HG03460 (cell line): ENCODE data around the gene KCNA2.

Experiments
- ATAC-seq: cut with Tn5 transposase; IDR thresholded peaks from one replicate; pipeline ENCODE4 v1.9.1; 2021; ENCODE audit not compliant: unreplicated experiment

Gene KCNA2

GRCh38 chr1:110604586-110605148 lies 1.5 kb downstream of the KCNA2 start:
- ATAC-seq = no peak

GRCh38 chr1:110603058-110603457 lies 3.1 kb downstream of the KCNA2 start:
- no peak for ATAC-seq

- no peak for ATAC-seq
These were observed 3.7 kb downstream of the KCNA2 start for GRCh38 chr1:110602466-110602865.

- ATAC-seq = no peak
These were observed 4.8 kb downstream of the KCNA2 start for GRCh38 chr1:110601332-110601731.

- no peak for ATAC-seq
These were observed 5.4 kb downstream of the KCNA2 start for GRCh38 chr1:110600716-110601115.

- no peak for ATAC-seq
These were observed 8.2 kb downstream of the KCNA2 start for GRCh38 chr1:110597966-110598365.

GRCh38 chr1:110596312-110596711 lies 9.8 kb downstream of the KCNA2 start:
- ATAC-seq = no peak

GRCh38 chr1:110595353-110595710 lies 10.8 kb downstream of the KCNA2 start:
- ATAC-seq = no peak

GRCh38 chr1:110594456-110595352 lies 11.5 kb downstream of the KCNA2 start:
- no peak for ATAC-seq

GRCh38 chr1:110593902-110594301 lies 12.3 kb downstream of the KCNA2 start:
- ATAC-seq = no peak

- no peak for ATAC-seq
These were observed 14.2 kb downstream of the KCNA2 start for GRCh38 chr1:110591956-110592355.

- ATAC-seq = no peak
These were observed 17.2 kb downstream of the KCNA2 start for GRCh38 chr1:110588991-110589390.

- no peak for ATAC-seq
These were observed 17.7 kb downstream of the KCNA2 start for GRCh38 chr1:110588486-110588885.

- ATAC-seq = no peak
These were observed 18.3 kb downstream of the KCNA2 start for GRCh38 chr1:110587906-110588305.

GRCh38 chr1:110585481-110585880 lies 20.7 kb downstream of the KCNA2 start:
- no peak for ATAC-seq

GRCh38 chr1:110584045-110584444 lies 22.1 kb downstream of the KCNA2 start:
- ATAC-seq = no peak

GRCh38 chr1:110583505-110583904 lies 22.7 kb downstream of the KCNA2 start:
- ATAC-seq = no peak

GRCh38 chr1:110582378-110582777 lies 23.8 kb downstream of the KCNA2 start:
- ATAC-seq = no peak

- ATAC-seq = no peak
These were observed 24.4 kb downstream of the KCNA2 start for GRCh38 chr1:110581682-110582145.

GRCh38 chr1:110580244-110580643 lies 25.9 kb downstream of the KCNA2 start:
- ATAC-seq = no peak

GRCh38 chr1:110579460-110579859 lies 26.7 kb downstream of the KCNA2 start:
- ATAC-seq = no peak

GRCh38 chr1:110576441-110576840 lies 29.7 kb downstream of the KCNA2 start:
- no peak for ATAC-seq
